NCI-H748 treated with DMSO at 0.1 percent for 48 hours (cell line): ENCODE results near the gene NKD1.

Experiments used
- DNase-seq: peaks from one replicate; lab custom pipeline; 2025; lab: John Stamatoyannopoulos, UW

NKD1 gene

DNA sequence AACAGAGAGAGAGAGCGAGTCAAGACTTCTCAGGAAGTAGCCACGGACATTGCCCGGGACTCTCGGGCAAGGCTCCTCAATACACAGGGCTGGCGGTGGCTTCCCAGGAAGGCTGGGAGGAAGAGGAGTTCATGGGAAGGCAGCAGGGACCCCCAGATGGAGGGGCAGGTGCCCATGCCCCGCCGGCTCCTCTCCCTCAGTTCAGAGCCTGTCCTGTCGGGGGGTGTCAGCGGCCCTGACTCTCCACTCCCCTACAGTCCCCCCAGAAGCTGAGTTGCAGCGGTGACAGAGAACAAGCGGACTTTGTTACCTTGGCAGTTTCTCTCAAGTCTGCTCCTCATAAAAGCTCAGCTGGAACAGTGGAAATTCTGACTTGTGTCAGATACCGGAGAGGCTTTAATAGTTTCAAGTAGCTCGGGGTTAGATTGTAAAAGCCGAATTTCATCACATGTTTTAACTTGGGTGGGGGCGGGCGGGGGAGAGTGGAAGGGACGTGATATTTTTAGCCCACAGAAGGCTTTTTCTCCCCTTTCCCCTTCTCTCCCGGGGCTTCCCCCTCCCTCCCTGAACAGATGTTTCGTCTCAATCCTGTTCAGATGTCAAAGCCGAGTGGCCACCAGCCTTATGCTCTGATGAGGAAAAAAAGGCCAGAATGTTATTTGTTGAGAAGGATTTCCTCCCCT lies 65.2 kb downstream of the NKD1 start:
- DNase-seq, result no peak

DNA sequence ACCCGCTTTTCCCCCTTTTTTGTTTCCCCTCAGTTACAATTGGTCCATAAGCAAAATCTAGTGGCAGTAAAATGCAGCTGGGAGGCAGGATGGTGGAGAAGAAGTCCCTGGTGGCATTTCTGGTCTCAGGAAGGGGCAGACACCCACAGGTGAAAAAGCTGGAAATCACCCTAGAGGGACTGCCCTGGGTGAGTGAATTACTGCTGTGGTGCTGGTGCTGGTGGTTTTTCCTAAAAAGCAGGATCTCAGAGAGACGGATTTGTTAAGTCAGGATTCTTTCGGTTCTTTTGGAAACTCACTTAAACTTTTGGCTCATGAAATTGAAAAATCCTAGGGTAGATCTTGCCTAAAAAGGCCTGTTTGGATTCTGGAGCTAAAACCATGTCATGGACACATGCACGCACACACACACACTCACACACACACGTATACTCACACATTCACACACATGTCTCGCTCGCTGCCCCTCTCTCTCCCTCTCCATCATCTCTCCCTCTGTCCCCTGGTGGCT lies 65.8 kb downstream of the NKD1 start:
- no peak for DNase-seq

DNA sequence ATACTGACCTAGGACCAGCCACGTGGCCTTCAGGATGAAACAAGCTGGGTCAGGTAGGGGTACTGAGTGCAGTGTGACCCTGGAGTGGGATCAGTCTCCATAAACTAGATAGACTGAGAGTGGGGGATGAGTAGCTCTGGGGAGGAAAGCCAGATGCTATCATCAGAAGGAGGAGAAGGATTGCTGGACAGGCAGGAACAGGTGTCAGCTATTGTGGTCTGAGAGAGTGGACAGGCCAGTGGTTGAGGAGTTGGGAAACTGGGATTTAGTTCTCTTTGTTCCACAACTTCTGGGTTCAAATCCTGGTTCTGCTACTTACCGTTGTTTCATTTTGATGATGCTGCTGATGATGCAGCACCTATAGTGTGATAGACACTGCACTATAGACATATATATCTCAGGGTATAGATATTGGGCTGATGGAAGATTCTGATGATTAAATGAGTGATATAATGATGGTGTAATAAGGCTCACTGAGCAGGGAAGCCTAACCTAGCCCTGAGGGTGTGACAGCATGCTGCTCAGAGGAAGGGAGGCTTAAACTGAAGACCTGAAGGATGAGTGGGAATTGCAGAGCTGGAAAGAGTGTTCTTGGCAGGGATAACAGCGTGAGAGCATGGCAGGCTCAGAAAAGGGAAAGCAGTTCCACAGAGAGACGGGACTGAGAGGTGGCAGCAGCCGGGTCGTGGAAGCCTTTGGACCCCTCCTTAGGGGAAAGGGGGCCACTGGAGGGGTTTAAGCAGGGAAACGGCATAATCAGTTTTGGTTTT lies 66.9 kb downstream of the NKD1 start:
- DNase-seq, result no peak

DNA sequence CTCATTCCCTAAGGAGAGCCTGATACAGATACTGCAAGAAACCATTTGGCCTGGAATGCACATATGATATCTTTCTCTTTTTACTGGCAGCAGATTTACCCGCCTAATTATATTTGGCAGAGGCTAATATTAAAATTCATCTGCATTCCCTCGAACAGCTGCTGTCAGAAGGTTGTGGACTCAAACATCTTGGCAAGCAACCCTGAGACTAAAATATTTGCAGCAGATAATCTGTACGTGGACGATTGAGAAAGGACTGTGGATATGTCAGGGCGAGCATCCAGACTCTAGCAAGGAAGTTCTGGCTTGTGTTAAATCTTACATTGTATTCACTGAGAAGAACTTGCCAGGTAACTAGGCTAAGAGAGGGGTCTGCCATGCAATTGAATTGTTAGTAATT lies 67.7 kb downstream of the NKD1 start:
- DNase-seq, result no peak

DNA sequence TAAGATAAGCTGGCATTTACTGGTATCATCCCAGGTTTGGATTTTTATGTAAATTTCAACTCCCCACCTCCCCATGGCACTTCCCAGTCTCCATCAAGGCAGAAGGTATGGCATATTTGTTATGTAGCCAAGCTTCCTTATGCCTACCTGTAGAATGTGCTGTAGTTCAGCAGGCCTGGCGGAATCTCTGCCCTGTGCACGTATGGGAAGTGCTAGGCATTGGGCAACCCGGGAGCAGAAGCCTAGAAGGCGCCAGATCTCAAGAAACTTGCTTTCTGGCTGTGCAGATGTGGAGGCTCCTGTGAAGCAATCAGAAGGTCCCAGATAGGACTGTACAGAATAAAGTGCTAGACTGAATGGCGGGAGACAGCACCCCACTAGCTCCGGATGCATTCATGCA lies 68.2 kb downstream of the NKD1 start:
- no peak for DNase-seq

DNA sequence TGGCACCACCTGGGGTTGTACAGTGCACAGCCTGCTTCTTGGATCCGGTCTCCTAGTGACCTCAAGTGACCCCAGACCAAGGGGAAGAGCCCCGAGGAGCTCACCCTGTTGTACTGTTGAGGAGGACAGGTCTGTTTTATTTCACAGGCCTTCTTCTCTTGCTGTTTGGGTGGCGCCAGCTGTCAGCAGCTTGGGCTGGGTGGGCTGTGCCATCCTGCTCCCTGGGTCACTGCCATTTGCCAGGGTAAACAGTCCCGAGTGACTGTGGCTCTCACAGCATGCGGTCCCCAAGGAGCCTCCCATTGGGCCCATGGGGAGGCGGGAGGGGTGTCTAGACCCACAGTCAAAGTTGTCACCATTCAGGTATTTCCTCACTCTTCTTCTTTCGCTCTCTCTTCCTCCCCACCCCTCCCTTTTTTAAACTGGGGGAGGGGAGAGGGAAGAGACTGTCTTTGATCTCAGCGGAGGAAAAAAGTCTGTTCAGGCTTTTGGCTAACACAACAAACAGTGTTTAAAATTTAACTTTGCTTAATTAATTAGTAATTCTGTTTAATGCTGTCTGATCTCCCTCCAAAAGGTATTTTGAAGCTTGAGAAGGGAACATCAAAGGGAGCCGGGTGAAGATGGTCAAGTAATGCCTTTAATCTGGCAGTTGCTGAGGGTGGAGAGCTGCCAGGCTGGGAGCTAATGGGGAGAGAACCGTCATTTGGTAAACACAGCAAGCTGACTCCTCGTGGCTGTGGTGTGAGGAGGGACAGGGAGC lies 68.9 kb downstream of the NKD1 start:
- no peak for DNase-seq

DNA sequence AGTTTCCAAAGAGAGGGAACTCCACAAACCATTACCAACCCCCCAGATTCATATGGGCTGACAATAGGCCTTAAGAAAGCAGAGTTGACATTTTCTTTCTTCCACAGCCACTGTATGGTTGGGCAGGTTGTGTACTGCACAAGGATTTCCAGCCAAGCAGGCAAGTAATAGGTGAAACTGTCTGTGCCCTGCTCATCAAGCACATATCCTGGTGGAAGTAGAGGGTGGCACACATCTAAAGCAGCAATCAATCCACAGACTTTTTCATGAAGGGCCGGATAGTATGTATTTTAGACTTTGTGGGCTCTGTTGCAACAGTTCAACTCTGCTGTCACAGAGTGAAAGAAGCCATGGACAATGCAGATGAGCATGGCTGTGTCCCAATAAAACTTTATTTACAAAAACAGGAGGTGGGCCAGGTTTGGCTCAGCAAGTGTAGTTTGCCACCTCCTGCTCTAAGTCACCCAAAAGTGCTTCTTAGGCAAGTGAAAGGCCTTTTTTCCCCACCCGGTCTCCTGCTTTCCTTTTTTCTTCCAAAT lies 69.5 kb downstream of the NKD1 start:
- no peak for DNase-seq

DNA sequence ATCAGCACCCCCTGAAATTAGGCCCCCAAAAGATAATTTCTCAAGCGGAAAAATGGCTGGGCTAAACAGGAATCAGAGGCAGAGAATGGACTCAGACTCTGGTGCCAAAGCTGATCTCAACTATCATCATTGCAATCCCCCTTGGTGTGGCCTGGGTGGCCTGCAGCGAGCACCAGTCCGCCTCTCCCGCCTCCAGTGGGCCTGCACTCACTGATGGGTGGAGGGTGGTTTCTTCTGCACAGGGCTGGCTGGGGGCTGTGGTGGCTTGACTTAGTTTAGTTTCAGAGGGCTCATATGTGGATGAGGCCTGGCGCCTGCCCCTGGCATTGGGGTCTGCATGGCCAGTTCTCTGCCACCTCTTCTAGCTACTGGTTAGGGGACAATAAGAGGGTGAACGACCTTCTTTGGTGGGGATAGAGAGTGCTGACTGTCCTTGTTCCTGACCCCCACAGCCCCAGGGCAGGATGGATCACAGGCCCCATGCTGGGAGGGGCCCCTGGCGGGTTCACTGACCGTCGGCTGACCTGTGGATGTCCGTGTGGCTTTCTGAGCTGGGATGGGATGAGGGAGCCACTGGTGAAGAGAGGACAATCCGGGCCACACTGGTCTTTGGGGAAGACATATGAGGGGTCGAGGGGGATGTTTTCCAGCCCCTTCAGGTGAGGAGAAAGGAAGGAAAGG lies 70.2 kb downstream of the NKD1 start:
- DNase-seq, result no peak

DNA sequence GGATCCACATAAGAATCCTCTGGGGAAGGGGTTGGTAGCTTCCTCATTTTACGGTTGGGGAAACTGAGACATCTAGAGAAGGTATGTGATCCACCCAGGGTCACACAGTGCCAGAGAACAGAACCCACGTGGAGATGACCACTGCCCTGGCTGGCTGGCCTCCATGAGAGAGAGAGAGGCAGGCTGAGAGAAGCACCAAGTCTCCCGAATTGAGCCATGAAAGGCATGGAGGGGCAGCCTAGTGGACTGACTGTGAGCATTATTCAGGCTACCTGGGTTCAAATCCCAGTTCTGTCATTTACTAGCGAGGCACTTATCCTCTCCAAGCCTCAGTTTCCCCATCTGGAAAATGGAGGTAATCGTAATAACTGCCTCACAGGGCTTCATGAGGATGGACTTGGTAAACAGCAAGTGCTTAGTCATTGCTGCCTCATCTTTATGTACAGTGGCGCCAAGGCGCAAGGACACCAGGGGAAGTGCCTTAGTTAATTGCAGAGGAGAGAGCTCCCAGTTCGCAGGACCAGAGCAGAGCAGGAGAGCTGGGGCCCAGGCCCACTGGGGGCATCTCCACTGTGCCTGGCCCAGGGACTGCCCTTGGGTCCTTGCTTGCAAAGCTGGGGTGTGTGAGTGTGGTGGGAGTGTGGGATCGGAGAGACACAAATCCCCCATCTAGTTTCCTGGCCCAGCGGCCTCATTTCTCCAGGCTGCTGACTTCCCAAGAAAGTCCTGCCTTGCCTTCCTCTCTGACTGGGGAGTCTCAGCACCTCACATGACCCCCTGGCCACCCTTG lies 71.7 kb downstream of the NKD1 start:
- no peak for DNase-seq

DNA sequence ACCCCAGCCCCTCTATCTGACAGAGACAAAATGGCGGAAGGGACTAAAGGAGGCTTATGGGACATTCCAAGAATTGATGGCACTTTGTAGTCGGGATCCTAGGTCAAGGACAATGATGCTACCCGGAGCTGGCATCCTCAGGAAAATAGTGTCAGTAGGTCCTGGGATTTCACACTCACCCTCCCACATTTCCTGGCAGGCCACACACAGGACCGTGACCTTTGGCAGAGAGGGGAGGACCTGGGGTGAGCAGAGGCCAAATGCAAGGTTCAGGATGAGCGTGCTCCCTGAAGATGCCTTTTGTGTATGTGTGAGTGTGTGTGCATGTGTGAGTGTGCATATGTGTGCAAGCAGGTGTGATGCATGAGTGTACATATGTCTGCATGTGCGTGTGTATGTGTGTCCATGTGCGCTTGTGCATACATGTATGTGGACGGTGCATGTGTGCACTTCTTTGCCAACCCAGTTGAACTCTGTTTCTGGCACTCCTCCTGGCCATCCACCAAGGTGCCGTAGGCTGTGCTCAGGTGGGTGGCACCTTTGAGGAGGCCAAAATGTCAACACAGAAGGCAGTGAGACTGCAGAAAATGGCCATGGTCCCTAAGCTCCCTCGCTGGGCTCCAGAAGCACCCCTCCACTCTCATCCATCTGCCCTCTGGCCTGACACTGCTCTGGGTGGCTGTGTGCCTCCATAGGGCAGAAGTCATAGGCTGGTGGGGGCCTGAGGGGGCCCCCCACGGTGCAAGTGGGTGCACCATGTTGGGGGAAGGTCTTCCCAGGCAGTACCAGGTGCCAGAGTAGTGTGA lies 72.7 kb downstream of the NKD1 start:
- no peak for DNase-seq

DNA sequence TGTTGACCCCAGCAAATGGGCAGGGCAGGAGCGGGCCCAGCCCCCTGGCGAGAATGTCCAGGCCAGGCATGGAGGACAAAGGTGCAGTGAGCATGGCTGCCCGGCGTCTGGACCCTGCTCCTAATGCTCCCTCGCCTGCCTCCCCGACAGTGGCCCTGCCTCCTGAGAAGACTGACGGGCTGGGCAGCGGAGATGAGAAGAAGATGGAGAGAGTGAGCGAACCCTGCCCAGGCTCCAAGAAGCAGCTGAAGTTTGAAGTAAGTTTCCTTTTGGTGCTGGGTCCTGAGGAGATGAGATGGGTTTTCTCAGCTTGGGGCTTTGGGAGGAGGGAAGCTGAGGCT lies 73.2 kb downstream of the NKD1 start:
- no peak for DNase-seq

DNA sequence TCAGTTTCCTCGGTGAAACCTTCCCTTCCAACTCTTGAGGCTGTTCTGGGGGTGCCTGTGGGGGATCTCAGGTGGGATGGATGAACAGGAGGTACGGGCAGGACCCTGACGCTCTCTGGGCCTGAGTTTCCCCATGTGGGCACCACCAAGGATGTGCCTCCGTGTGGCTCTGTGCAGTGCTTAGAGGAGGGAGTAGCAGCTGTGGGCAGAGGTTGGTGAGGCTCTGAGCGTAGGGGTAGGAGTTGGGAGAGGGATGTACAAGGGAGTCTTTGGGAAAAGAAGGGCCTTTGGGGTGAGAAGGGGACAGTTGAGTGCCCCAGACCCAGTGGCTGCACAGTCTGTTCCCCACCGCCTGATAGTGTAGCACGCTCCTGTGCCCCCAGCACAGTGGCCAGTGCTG lies 73.8 kb downstream of the NKD1 start:
- no peak for DNase-seq

DNA sequence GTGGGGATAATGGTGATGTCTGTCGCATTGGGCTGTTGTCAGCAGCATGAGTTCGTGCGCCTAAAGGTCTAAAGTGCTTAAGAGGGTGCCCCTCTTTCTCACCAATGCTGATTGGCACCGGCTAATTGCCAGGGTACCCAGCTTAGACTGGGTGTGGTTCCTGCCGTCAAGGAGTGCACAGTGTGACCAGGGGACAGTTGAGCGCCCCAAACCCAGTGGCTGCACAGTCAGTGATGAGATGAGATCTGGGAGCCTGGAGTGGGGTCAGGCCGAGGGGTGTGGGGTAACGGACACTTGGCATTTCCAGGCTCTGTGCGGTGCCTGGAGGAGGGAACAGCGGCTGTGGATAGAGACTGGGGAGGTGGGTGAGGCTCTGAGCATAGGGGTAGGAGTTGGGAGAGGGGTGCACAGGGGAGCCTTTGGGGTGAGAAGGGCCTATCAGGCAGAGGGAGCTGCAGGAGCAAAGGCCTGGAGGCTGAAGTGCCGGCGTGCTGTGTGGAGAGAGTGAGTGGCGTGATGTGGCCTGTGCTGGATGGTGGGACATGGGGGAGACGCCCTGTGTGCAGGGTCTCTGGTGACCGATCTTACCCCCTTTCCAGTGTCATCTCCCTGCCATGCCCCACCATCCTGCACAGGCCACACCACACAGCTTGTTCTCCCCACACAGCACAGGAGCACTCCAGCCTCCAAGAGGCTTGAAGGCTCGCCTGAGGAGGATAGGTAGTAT lies 74.6 kb downstream of the NKD1 start:
- DNase-seq, result no peak

DNA sequence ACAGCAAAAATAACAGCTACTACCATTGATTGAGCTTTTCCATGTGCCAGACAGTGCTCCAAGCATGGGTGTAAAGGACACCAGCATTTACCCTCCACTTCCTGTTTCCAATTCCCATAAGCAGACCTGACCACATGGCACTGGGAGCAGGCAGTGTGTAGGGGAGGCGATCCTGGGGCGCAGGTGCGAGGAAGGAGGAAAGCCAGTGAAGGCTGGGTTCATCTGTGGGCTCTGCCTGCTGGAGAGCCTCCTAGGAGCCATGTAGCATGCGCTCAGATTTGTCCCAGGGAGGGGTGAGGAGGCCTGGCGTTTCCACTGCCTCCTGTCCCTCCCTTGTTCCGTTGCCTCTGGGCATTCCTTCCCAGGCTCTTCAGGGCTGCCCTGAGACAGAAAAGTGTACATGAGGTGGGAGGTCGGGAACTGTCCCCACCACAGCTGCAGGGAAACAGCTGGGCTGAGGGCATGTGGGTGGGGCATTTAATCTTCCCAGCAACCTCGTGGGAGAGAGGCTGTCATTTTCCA lies 76.3 kb downstream of the NKD1 start:
- DNase-seq, result no peak

DNA sequence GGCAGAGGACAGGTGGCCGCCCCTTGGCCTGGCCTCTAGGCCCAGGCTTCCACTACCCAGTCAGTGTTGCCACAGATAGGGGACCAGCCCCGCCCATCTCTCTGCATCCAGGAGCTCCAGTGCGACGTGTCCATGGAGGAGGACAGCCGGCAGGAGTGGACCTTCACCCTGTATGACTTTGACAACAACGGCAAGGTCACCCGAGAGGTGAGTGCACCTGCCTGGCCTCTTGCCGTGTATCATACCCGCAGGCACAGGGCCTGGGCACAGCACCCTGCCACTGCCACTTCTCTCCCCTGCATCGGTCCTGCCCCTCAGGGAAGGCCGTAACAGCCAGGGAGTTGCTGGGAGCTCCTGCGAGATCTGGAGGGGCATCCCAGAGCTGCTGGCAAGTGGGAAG lies 77.2 kb downstream of the NKD1 start:
- DNase-seq, result no peak

DNA sequence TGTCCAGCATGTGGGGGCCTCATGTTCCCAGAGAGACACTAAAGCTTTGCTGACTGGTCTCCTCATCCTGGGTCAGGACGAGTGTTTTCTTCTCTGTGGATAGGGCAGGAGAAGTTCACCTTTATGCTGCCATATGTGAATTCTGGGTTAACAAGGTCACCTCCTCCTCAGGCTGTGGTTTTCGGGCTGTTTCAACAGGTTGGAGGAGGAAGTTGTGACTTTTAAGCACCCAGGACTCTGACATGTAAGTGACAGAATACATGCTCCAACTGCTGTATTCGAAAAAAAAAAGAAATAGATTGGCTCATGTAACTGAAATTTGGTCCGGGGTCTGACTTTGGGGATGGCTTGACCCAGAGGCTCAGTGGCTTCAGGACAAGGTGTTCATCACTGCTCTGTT lies 78.7 kb downstream of the NKD1 start:
- no peak for DNase-seq

DNA sequence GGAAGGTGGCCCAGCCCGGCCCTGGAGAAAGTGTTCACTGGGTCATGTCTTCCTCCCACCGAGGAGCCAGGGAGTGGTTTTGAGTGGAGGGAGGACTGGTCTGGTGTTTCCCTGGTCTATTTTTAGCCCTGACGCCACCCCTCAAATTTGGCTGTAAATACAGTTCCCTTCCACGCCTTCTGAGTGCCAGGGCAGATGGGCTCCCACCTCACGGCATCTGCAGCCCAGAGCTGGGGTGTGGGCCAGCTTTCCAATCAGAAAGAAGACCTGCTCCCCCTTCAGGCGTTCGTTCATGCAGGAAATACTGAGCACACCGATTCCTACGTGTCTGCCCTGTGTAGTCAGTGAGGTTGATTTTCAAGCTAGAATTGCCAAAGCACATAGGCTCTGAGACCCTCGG lies 79.2 kb downstream of the NKD1 start:
- no peak for DNase-seq

DNA sequence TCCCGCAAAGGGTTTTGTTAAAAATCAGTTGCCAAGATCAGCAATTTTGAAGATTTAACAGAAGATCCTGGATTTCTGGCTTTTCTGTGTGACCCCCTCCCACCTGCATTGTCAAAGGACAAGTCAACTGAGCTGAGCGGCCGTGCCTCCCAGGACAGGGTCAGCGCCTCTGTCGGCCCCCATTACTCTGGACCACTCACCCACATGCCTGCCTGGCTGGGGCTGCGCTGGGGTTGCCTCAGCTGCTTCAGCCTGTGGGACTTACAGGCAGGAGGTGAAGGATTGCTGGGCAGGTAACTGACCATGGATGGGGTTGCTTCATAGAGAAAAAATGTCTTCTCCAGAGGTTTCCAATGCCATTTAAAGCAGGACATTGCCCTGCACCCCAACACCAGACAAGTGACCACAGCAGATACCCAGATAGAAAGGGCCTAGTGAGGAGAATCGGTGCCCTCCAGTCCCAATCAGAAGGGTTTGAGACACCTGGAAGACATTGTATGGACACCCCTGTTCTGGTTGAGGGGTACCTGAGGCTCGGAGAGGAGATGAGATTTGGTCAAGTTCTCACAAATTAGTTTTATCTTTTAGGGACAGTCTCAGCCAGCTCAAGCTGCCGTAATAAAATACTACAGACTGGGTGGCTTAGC lies 80.1 kb downstream of the NKD1 start:
- DNase-seq, result no peak

DNA sequence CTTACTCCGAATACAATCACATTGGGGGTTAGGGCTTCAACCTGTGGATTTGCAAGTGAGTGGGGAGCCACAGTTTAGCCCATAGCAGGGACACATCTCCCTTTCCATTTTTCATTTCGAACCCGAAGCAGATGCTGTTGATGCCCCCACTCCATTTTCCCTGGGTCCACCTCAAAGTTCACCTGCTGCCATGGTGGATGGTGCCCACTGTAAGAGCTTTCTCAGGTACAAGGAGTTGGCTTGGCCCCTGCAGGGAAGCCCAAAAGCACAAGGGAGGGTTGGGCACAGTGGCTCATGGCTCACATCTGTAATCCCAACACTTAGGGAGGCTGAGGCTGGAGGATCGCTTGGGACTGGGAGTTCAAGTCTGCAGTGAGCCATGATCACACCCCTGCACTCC lies 81.1 kb downstream of the NKD1 start:
- no peak for DNase-seq
